Chondrocyte (in vitro differentiated cells): Measurements from ENCODE around the gene REV1. TPM values are rescaled to one million over a fixed set of nuclear protein-coding genes. Genes with fewer than 3 reads are reported as not detected.
A peak's percentile ranks its signal among the peaks of the same experiment; 100 is the strongest.
"Not testable (repeated sequence)": the region's sequence is repeated elsewhere in the genome, so short reads cannot be mapped to it uniquely, and the experiment has no call there.

Source experiments
- DNase-seq: peaks from one replicate; pipeline ENCODE4 v3.0.0; 2021; ENCODE audit warnings: mixed read lengths, low spot score
- H3K27ac Mint-ChIP-seq: one replicate; pipeline ENCODE4 v1.8.0; 2021; ENCODE audit warnings: mild to moderate bottlenecking, moderate library complexity, mixed read lengths; ENCODE audit not compliant: unreplicated experiment
- H3K27me3 Mint-ChIP-seq: 2 replicates; pipeline ENCODE4 v1.8.0; 2021; ENCODE audit warnings: low read depth, mixed read lengths
- H3K36me3 Mint-ChIP-seq: 2 replicates; pipeline ENCODE4 v1.8.0; 2021; ENCODE audit warnings: low read depth, mixed read lengths
- H3K4me1 Mint-ChIP-seq: 2 replicates; pipeline ENCODE4 v1.8.0; 2021; ENCODE audit warnings: low read depth, mild to moderate bottlenecking, mixed read lengths
- H3K4me3 Mint-ChIP-seq: one replicate; pipeline ENCODE4 v1.8.0; 2021; ENCODE audit warnings: mild to moderate bottlenecking, moderate library complexity, mixed read lengths; ENCODE audit not compliant: unreplicated experiment
- H3K9me3 Mint-ChIP-seq: 2 replicates; pipeline ENCODE4 v1.8.0; 2021; ENCODE audit warnings: low read depth, mixed read lengths
- total RNA-seq: library from RNA; stranded (reverse); gene quantifications from 3 replicates; pipeline ENCODE4 v1.2.1, GENCODE V29; 2021
- TF ChIP-seq, protein P1 (sequence below): fragments of 200-600 bp; sonication (generic); IDR thresholded peaks from 2 replicates; pipeline ENCODE4 v1.5.0; 2021; ENCODE audit warnings: antibody characterized with exemption, mild to moderate bottlenecking, moderate library complexity

Gene REV1
- total RNA-seq, 1 donor from 2014 or later: 25.0 TPM

DNA sequence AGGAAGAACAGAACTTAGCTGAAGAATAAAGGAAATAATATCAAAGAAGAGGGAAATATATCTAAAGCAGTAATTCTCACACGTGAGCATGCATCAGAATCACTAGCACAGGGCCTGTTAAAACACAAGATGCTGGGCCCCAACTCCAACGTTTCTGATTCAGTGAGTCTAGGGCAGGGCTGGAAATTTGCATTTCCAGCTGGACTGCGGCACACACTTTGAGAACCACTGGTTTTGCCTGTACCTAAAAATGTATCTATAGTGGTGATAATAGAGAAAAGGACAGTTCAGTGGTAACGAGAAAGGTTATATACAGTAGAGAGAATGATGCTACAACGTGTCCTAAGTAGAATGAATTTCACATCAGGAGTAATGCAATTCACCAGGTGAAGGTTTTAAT, 11.2 kb downstream of the REV1 start:
- Mint-ChIP-seq H3K9me3 (no peaks in the 10 kb centered on the region), H3K4me3 (no peak overlapping the region), H3K27ac (no peak overlapping the region), H3K4me1 (peaks cover 38% of the 10 kb centered on the region), H3K27me3 (no peaks in the 10 kb centered on the region), H3K36me3 (no peaks in the 10 kb centered on the region)
- TF ChIP-seq, protein P1, sequence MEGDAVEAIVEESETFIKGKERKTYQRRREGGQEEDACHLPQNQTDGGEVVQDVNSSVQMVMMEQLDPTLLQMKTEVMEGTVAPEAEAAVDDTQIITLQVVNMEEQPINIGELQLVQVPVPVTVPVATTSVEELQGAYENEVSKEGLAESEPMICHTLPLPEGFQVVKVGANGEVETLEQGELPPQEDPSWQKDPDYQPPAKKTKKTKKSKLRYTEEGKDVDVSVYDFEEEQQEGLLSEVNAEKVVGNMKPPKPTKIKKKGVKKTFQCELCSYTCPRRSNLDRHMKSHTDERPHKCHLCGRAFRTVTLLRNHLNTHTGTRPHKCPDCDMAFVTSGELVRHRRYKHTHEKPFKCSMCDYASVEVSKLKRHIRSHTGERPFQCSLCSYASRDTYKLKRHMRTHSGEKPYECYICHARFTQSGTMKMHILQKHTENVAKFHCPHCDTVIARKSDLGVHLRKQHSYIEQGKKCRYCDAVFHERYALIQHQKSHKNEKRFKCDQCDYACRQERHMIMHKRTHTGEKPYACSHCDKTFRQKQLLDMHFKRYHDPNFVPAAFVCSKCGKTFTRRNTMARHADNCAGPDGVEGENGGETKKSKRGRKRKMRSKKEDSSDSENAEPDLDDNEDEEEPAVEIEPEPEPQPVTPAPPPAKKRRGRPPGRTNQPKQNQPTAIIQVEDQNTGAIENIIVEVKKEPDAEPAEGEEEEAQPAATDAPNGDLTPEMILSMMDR: no peak
- no peak for DNase-seq

DNA sequence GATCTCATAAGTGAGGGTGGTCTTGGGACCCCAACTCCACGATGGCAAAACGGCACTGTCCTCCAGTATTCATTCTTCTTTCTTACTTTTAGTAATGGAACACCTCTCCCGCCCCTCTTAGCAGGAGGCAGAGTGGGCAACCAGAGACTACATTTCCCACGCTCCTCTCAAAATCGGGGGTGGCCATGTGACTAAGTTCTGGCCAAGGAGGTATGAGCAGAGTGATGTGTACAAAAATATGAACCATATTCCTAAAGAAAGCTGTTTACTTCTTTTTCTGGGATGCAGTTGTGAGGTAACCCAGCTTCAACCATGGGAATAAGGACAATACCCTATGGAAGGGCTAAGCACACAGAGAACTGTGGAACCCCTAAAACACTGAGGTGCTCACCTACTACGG, 12.8 kb downstream of the REV1 start:
- TF ChIP-seq, protein P1: no peak
- DNase-seq: no peak
- peaks cover 34% of the 10 kb centered on the region for H3K4me1 Mint-ChIP-seq
- H3K36me3 Mint-ChIP-seq: no peaks in the 10 kb centered on the region
- H3K9me3 Mint-ChIP-seq: no peaks in the 10 kb centered on the region
- H3K27me3 Mint-ChIP-seq: no peaks in the 10 kb centered on the region
- H3K27ac Mint-ChIP-seq: no peak overlapping the region
- H3K4me3 Mint-ChIP-seq: no peak overlapping the region

DNA sequence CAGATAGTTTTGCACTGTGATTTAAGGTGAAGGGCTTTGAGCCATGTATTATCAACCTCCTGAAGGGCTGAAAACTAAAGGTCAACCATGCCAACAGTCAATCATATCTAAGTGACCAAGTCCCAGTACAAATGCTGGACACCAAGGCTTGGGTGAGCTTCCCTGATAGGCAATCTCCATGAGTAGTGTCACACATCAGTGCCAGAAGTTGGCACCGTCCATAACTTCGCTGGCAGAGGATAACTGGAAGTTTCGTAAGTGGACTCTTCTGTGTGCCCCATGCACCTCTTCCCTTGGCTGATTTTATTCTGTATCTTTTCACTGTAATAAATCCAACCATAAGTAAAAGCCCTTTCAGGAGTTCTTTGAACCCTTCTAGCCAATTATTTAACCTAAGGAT, 13.2 kb downstream of the REV1 start:
- Mint-ChIP-seq H3K4me1 (peaks cover 29% of the 10 kb centered on the region), H3K36me3 (no peaks in the 10 kb centered on the region), H3K27ac (no peak overlapping the region), H3K27me3 (no peaks in the 10 kb centered on the region), H3K4me3 (no peak overlapping the region), H3K9me3 (no peaks in the 10 kb centered on the region)
- TF ChIP-seq, protein P1: no peak
- DNase-seq: no peak

DNA sequence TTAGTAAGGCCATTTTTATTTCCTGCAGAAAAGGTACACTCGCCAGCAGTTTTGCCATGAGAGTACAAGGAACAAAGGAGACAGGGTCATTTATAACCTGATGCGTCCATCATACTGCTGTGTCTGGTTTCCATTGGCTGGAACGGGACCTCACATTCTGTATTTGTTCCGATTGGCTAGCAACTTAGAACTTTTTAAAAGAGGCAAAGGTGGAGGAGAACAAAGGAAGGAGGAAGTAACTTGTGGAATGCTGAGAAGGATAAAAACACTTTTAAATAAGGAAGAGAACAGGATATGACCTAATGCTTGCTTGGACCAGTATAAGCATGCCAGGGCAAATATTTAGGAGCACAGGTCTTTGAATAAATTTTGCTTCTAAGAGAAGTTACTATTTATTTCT, 14.7 kb downstream of the REV1 start:
- H3K4me1 Mint-ChIP-seq: peaks cover 24% of the 10 kb centered on the region
- not testable (repeated sequence) for DNase-seq, H3K27me3 Mint-ChIP-seq

DNA sequence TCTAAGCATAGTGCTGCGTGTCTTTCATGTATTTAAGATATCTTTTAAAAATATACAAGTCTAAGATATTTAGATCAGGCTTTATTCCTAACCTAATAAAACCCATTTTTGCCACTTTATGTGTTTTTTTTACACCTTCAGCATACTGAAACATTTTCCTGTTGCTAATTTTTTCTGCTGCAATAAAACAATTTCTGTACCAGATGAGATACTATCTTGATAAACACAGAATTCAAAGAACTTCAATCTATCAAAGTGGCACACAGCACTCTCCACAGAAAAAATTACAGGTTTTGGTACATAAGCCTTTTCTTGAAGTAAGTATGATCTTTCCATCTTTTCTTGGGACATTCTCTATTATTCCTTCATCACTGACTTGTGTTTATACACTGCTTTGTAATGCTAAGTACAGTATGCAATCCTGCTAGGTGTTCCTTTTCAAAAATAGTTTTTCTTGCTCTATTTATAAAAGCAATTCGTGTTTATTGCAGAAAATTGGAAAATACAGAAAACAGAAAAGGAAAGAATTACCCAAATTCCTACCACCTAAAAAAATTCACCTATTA, 16.2 kb downstream of the REV1 start:
- Mint-ChIP-seq H3K27me3 (no peaks in the 10 kb centered on the region), H3K4me1 (peaks cover 25% of the 10 kb centered on the region), H3K27ac (no peak overlapping the region), H3K36me3 (no peaks in the 10 kb centered on the region), H3K4me3 (no peak overlapping the region), H3K9me3 (no peaks in the 10 kb centered on the region)
- DNase-seq: no peak
- TF ChIP-seq, protein P1: no peak

More for the DNA sequence above, 14.7 kb downstream of the REV1 start:
- H3K4me3 Mint-ChIP-seq, H3K36me3 Mint-ChIP-seq, H3K9me3 Mint-ChIP-seq: not testable (repeated sequence)
- H3K27ac Mint-ChIP-seq: peak overlapping the region; percentile 62

DNA sequence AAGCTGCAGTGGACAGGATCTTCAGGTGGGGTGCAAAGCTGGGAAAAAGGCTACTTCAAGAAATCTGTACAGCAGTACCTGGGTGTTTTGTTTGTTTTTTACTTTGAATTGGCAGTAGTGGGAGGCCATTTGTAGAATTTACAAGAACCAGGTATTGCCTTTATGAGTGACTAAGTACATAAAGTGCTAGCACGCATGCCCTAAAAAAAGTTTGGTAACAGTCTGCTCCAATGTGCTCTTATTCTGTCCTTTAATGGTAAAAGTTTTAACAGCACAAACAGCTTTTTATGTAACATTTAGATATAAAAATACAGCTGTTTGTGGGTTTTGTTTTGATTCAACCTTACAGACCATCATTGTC, 17.2 kb downstream of the REV1 start:
- TF ChIP-seq, protein P1: no peak
- Mint-ChIP-seq H3K9me3 (no peaks in the 10 kb centered on the region), H3K27me3 (no peaks in the 10 kb centered on the region), H3K36me3 (no peaks in the 10 kb centered on the region), H3K27ac (peak overlapping the region; percentile 12), H3K4me3 (no peak overlapping the region), H3K4me1 (peaks cover 32% of the 10 kb centered on the region)
- no peak for DNase-seq
